MM.1S (cell line): Measurements from ENCODE around the gene HECW1.

Source experiments
- EZH2 ChIP-seq: fragments of 300-600 bp; sonication (generic); optimal IDR thresholded peaks from 2 replicates; pipeline ENCODE3; 2017; ENCODE audit warnings: low read depth, mild to moderate bottlenecking, antibody characterized with exemption, low read length, mixed read lengths
- TF ChIP-seq, protein P1 (sequence below): fragments of 300-600 bp; sonication (generic); IDR thresholded peaks from 2 replicates; pipeline ENCODE4 v1.5.1; 2016; ENCODE audit warnings: antibody characterized with exemption, low read length, mixed read lengths

DNA sequence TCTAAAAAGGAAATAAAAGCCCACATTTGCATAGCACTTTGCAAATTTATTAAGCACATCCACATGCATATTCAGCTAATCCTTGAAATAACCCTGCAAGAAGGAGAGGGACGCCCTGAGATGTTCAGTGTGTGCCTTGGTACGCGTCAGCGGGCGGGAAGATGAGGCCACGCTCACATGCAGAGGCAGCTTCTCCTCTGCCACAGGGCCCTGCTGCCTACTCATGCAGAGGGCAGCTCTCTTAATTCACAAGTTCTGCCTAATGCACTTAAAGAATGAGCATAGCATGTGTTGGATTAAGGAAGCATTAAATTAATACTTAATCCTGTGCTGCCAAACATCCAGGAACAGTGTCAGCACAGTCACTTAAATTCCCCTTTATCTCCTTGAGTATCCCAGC, 132.3 kb downstream of the HECW1 start:
- no peak for TF ChIP-seq EZH2
- TF ChIP-seq, protein P1, sequence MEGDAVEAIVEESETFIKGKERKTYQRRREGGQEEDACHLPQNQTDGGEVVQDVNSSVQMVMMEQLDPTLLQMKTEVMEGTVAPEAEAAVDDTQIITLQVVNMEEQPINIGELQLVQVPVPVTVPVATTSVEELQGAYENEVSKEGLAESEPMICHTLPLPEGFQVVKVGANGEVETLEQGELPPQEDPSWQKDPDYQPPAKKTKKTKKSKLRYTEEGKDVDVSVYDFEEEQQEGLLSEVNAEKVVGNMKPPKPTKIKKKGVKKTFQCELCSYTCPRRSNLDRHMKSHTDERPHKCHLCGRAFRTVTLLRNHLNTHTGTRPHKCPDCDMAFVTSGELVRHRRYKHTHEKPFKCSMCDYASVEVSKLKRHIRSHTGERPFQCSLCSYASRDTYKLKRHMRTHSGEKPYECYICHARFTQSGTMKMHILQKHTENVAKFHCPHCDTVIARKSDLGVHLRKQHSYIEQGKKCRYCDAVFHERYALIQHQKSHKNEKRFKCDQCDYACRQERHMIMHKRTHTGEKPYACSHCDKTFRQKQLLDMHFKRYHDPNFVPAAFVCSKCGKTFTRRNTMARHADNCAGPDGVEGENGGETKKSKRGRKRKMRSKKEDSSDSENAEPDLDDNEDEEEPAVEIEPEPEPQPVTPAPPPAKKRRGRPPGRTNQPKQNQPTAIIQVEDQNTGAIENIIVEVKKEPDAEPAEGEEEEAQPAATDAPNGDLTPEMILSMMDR, result no peak
